Esophagus muscularis mucosa (tissue), 4 donors: ENCODE measurements around the gene KRT13. TPM values are rescaled to one million over a fixed set of nuclear protein-coding genes. Genes with fewer than 3 reads are reported as not detected.
"Not testable (repeated sequence)": the region's sequence is repeated elsewhere in the genome, so short reads cannot be mapped to it uniquely, and the experiment has no call there.

Source experiments
- DNase-seq: peaks from one replicate; pipeline ENCODE4 v3.0.0-alpha.2; 2017; ENCODE audit errors: extremely low spot score
- H3K27ac ChIP-seq, 4 donors: fragments of 200-600 bp; sonication (generic); replicated peaks in 1 of 4; 1 replicate in 3 of 4; 2 replicates in 1 of 4; pipeline ENCODE4 v1.5.1; 2016 to 2019; ENCODE audit warnings: mild to moderate bottlenecking in 1 of 4
- H3K27me3 ChIP-seq, 4 donors: fragments of 200-600 bp; sonication (generic); one replicate each; pipeline versions ENCODE4 v1.5.1 to v1.6.0; 2016 to 2019
- H3K36me3 ChIP-seq, 4 donors: fragments of 200-600 bp; sonication (generic); one replicate each; pipeline ENCODE4 v1.5.1; 2016 to 2019
- H3K4me1 ChIP-seq, 4 donors: fragments of 200-600 bp; sonication (generic); one replicate each; pipeline ENCODE4 v1.5.1; 2016 to 2019
- H3K4me3 ChIP-seq, 4 donors: fragments of 200-600 bp; sonication (generic); 1 replicate in 2 of 4; 2 replicates in 2 of 4; pipeline ENCODE4 v1.5.1; 2016 to 2019; ENCODE audit warnings: mild to moderate bottlenecking in 4 of 4, moderate library complexity in 1 of 4
- H3K9me3 ChIP-seq, 4 donors: fragments of 200-600 bp; sonication (generic); 1 replicate in 3 of 4; 2 replicates in 1 of 4; pipeline ENCODE4 v1.5.1; 2016 to 2019
- CTCF ChIP-seq, 3 experiments: fragments of 200-600 bp in 2 of 3; fragments of 450-650 bp in 1 of 3; sonication (generic) in 2 of 3; IDR thresholded peaks; one replicate each; pipeline ENCODE4 v1.5.1; 2017 to 2019; ENCODE audit warnings: antibody characterized with exemption in 3 of 3, mild to moderate bottlenecking in 2 of 3, moderate library complexity in 1 of 3
- EP300 ChIP-seq: sonication (generic); formaldehyde crosslinking; IDR thresholded peaks from one replicate; pipeline ENCODE4 v1.6.1; 2017; ENCODE audit warnings: antibody characterized with exemption
- POLR2A ChIP-seq: fragments of 450-650 bp; IDR thresholded peaks from one replicate; pipeline ENCODE4 v1.6.1; 2017; ENCODE audit warnings: antibody characterized with exemption, moderate library complexity, mild to moderate bottlenecking, low read depth
- POLR2AphosphoS5 ChIP-seq, 2 donors: sonication (generic); formaldehyde crosslinking; IDR thresholded peaks; one replicate each; pipeline ENCODE4 v1.6.1; 2017; ENCODE audit warnings: antibody characterized with exemption in 2 of 2
- WGBS: methylation state at CpG from one replicate; pipeline ENCODE4 v1.1.5; 2018; 5-methylcytosine and 5-hydroxymethylcytosine counted together
- intact Hi-C: fragments of 100-400 bp; cut with DNase I; formaldehyde crosslinking; loops from one replicate; pipeline ENCODE4 v1.15.1; 2023
- total RNA-seq, 4 donors: library from RNA; depleted of rRNA; stranded (reverse); fragments of >200 nt; gene quantifications; one replicate each; pipeline versions ENCODE4 v1.1.0 to v1.2.1, GENCODE V29; 2016

KRT13 gene
- total RNA-seq, 4 donors from 2014 or later, result 0.39 to 23.3 (median 0.52) TPM; not detected in 1

GRCh38 chr17:41547378-41547841, 42.0 kb upstream of the KRT13 start:
- intact Hi-C loops, result loop anchor here (5.0 kb wide), 2 partner anchors 115 to 690 kb away; no protein-coding TSS in a partner anchor
- DNase-seq, result no peak
- no peak overlapping the region for H3K4me3 ChIP-seq
- H3K27me3 ChIP-seq, result no peaks in the 10 kb centered on the region
- WGBS, result 63% methylated on average over 5 of the region's 9 CpGs
- H3K36me3 ChIP-seq, result no peaks in the 10 kb centered on the region
- TF ChIP-seq POLR2A, result no peak
- TF ChIP-seq EP300, result no peak
- no peak for TF ChIP-seq CTCF (IDR thresholded peaks at IDR 0.05)
- TF ChIP-seq POLR2AphosphoS5 (IDR thresholded peaks at IDR 0.05), result no peak
- H3K4me1 ChIP-seq, result peaks cover 17 to 26% (median 20%) of the 10 kb centered on the region in 4 donors
- peaks cover 0 to 9% (median 3%) of the 10 kb centered on the region in 4 donors for H3K9me3 ChIP-seq
- peak overlapping the region in 1 of 4 donors; percentile 31 for H3K27ac ChIP-seq

GRCh38 chr17:41546819-41547218, 41.4 kb upstream of the KRT13 start:
- Histone ChIP-seq H3K36me3 (no peaks in the 10 kb centered on the region), H3K4me1 (peaks cover 17 to 26% (median 20%) of the 10 kb centered on the region in 4 donors), H3K27me3 (no peaks in the 10 kb centered on the region), H3K4me3 (no peak overlapping the region), H3K9me3 (peaks cover 0 to 9% (median 3%) of the 10 kb centered on the region in 4 donors), H3K27ac (no peak overlapping the region)
- no peak for DNase-seq
- TF ChIP-seq CTCF (IDR thresholded peaks at IDR 0.05), result no peak
- TF ChIP-seq EP300, result no peak
- no peak for TF ChIP-seq POLR2AphosphoS5 (IDR thresholded peaks at IDR 0.05)
- no peak for TF ChIP-seq POLR2A
- 95% methylated on average over 3 of the region's 3 CpGs for WGBS
- intact Hi-C loops, result loop anchor here (5.0 kb wide), 2 partner anchors 115 to 690 kb away; no protein-coding TSS in a partner anchor

GRCh38 chr17:41545829-41546410, 40.5 kb upstream of the KRT13 start:
- no peak overlapping the region for H3K4me3 ChIP-seq
- H3K9me3 ChIP-seq, result peaks cover 0 to 9% (median 3%) of the 10 kb centered on the region in 4 donors
- intact Hi-C loops, result loop anchor here (5.0 kb wide), 2 partner anchors 116 to 689 kb away; no protein-coding TSS in a partner anchor
- no peaks in the 10 kb centered on the region for H3K36me3 ChIP-seq
- no peak for TF ChIP-seq EP300
- no peaks in the 10 kb centered on the region for H3K27me3 ChIP-seq
- H3K27ac ChIP-seq, result no peak overlapping the region
- DNase-seq, result no peak
- H3K4me1 ChIP-seq, result peaks cover 17 to 26% (median 20%) of the 10 kb centered on the region in 4 donors
- WGBS, result 87% methylated on average over 13 of the region's 13 CpGs

GRCh38 chr17:41544935-41545334, 39.5 kb upstream of the KRT13 start:
- H3K36me3 ChIP-seq, result no peaks in the 10 kb centered on the region
- peaks cover 17 to 24% (median 20%) of the 10 kb centered on the region in 4 donors for H3K4me1 ChIP-seq
- WGBS, result 100% methylated on average over 5 of the region's 5 CpGs
- intact Hi-C loops, result loop anchor here (5.0 kb wide), 2 partner anchors 117 to 688 kb away; no protein-coding TSS in a partner anchor
- no peak overlapping the region for H3K27ac ChIP-seq
- no peak for TF ChIP-seq POLR2A
- no peak for TF ChIP-seq EP300
- TF ChIP-seq CTCF (IDR thresholded peaks at IDR 0.05), result no peak
- no peak for TF ChIP-seq POLR2AphosphoS5 (IDR thresholded peaks at IDR 0.05)
- H3K27me3 ChIP-seq, result no peaks in the 10 kb centered on the region
- DNase-seq, result no peak
- peaks cover 0 to 9% (median 3%) of the 10 kb centered on the region in 4 donors for H3K9me3 ChIP-seq
- H3K4me3 ChIP-seq, result no peak overlapping the region

GRCh38 chr17:41544491-41544892, 39.1 kb upstream of the KRT13 start:
- Histone ChIP-seq H3K4me3 (no peak overlapping the region), H3K4me1 (peaks cover 17 to 20% (median 19%) of the 10 kb centered on the region in 4 donors), H3K27me3 (no peaks in the 10 kb centered on the region), H3K27ac (no peak overlapping the region), H3K36me3 (no peaks in the 10 kb centered on the region), H3K9me3 (peaks cover 0 to 9% (median 3%) of the 10 kb centered on the region in 4 donors)
- 58% methylated on average over 5 of the region's 5 CpGs for WGBS
- intact Hi-C loops, result no loop called here
- DNase-seq, result no peak
- TF ChIP-seq CTCF (IDR thresholded peaks at IDR 0.05), result no peak
- TF ChIP-seq POLR2A, result no peak
- TF ChIP-seq EP300, result no peak
- no peak for TF ChIP-seq POLR2AphosphoS5 (IDR thresholded peaks at IDR 0.05)

- H3K27ac ChIP-seq, H3K36me3 ChIP-seq, DNase-seq, H3K27me3 ChIP-seq, H3K4me1 ChIP-seq, intact Hi-C loops, H3K4me3 ChIP-seq, H3K9me3 ChIP-seq: not testable (repeated sequence)
- WGBS, result 90% methylated on average over 10 of the region's 10 CpGs
These were observed 37.4 kb upstream of the KRT13 start for GRCh38 chr17:41542786-41543185.
